Inferior parietal cortex (tissue), 1 donor: ENCODE data around the gene DIS3L2.
"Not testable (repeated sequence)": the region's sequence is repeated elsewhere in the genome, so short reads cannot be mapped to it uniquely, and the experiment has no call there.

Source experiments
- DNase-seq: peaks from one replicate; pipeline ENCODE4 v3.0.0-alpha.2; 2016; ENCODE audit errors: extremely low spot score

DIS3L2 gene

DNA sequence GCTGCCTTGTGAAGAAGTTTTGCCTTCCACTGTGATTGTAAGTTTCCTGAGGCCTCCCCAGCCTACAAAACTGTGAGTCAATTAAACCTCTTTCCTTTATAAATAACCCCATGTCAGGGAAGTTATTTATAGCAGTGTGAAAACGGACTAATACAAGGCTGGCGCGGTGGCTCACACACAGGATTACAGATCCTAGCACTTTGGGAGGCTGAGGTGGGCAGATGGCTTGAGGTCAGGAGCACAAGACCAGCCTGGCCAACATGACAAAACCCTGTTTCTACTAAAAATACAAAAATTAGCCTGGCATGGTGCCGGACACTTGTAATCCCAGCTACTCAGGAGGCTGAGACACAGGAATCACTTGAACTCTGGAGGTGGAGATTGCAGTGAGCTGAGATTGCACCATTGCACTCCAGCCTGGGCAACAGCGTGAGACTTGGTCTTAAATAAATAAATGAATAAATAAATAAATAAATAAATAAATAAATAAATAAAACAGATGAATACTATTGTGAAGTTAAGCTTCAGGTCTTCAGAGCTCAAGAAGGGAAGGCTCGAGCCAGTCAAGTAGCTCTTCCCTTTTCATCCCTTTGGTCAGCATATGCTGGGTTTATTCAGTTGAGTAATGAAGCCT, 154.3 kb downstream of the DIS3L2 start:
- not testable (repeated sequence) for DNase-seq

DNA sequence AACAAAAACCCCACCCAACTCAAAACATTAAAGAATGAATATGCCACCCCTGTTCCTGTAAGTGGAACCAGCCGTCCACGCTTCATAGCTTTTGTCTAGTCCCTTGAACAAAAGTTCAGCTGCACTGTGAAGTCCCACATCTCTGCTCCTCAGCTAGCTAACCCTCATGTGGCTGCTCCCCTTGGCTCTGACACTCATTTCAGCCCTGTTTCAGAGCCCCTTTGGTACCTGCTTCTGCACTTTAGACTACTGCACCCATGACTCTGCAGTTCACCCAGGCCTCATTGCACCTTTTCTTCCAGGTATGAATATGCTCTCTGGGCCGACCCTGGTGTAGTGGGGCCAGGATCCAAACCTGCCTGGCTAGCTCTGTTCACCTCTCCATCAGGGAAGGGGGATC, 155.3 kb downstream of the DIS3L2 start:
- DNase-seq: no peak

DNA sequence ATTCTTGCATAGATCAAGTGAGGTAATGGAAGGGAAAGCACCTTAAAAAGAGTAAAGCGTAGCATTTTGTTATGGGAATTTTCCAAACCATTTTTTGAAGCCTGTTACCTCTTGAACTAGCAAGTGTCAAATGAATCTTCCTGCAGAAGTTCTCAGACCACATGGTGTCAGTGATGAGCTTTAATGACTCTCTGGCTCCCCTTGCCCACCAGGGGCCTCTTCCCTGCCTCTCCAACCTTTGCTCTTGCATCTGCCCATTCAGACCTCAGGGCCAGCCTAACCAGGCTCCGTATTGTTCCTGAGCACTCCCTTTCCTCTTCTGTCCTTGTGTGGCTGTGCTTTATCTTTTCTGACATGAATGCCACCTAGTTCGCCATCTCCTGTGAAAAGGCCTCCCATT, 155.9 kb downstream of the DIS3L2 start:
- DNase-seq: no peak

DNA sequence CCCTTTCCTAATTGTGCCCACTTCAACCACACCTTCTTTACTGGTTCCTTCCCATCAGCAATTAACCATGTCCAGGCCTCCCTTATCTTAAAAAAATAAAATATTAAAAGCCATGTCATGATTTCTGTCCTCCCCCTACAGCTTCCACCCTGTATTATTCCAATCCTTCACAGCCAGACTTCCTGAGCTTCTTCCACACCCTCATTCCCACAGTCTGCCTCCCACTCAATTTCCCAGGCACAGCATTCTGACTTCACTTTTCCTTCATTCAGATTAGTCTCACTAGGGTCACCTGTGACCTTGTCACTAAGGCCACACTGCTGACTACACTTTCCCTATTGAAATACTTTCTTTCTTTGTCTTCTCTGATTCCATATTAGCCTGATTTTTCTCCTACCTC, 159.4 kb downstream of the DIS3L2 start:
- DNase-seq: no peak

- DNase-seq: no peak
Observed at GRCh38 chr2:232124309-232124708, 162.8 kb downstream of the DIS3L2 start.

DNA sequence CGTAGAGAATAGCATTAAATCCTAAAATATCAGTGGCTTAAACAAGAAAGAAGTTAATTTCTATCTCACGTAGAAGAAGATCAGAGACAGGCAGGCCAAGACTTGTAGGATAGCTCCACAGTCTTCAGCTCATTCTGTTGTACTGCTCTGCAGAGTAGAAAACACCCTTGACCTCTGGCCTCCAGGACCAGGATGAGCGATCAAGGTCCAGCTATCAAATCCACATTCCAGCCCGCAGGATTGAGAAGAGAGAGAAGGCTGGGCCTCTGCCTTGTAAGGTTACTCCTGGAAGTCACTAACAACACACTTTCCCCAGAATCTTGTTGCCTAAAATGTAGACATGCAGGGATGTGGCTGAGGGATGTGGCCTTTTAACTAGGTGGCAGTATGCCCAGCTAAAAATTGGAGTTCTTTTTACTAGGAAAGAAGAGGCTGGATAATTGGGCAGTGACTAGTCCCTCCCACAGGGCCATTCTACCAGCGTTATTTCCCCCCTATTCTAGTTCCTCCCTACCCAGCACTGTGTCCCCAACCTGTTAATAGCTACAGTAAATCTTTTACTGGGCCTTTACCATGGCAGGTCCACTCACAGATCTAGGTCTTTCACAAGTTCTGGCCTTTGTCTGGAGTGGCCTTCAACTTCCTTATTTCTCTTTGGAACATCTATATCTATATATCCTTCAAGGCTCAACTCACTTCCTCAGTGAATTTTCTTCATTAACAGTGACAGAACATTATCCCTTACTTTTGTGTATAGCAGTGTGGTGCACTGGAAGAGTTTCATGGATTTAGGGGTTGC, 165.0 kb downstream of the DIS3L2 start:
- DNase-seq: no peak

DNA sequence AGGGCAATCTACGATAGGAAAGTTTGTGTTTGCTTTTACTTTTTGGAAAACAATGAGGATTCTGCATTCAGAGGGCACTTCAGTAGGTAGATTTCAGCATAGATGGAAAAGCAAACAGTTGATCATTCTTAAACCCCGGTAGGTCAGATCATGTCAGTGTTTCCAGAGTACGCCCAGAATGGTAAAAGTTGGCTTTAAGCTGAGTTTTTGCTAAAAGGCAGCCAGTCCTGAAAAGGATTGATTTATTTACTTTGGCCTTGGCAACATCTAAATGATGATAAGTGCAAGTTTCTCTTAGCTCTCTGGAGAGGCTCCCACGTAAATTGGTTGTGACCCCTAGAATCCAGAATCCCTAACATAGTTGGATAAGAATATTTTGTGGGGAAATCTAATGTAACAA, 168.0 kb downstream of the DIS3L2 start:
- DNase-seq: no peak

DNA sequence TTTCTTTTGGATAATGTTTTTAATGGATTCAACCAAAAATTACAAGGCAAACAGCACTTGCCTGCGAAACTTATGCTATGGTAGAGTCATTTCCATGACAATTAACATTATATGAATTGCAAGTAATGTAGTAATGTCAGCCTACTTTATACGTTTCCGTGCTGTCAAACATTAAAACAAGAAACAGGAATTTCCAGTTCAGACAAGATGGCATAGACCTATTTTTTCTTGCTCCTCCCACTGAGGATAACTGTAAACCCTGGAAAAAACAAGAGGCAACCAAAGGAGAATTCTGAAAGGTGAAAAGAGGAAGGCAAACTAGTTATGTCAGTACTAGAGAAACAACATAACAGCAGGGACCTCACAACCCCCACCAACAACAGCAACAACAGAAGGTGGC, 170.7 kb downstream of the DIS3L2 start:
- no peak for DNase-seq

GRCh38 chr2:232133078-232133477, 171.6 kb downstream of the DIS3L2 start:
- no peak for DNase-seq

DNA sequence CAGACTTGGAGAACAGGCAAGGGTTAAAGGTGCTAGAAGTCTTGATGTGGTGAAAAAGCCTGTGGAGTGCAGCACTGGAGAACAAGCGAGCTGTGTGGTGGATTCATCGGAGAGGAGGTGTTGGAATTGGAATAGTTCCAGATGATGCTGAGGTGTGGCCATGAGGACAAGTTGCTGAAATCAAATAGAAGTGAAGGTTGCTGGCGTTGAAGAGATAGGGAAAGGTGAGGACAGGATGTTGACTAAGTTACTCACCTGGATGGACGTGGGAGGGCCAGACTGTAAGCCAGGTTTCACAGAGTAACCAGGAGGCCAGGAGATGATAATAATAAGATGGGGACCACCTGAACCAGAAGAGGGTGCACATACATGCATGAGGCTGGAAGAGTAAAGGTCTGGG, 173.4 kb downstream of the DIS3L2 start:
- DNase-seq: no peak

GRCh38 chr2:232137356-232138147, 176.0 kb downstream of the DIS3L2 start:
- no peak for DNase-seq

DNA sequence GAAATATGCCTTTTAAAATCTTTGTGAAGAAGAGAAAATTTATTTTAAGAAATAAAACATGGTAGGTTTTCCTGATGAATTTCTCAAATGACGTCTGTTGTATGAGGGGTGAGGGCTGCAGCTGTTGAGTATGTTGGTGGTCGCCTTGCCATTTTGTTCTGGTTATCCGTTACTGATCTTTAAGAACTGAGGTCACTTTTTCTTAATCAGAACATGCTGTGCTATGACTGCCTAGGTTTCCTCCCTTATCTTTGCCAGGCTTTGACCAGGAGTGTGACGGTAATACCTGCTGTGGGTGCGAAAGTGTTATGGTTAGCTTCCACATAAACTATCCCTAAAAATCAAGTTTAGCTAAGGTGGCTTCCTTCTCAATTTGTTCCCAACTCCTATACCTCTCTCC, 176.9 kb downstream of the DIS3L2 start:
- no peak for DNase-seq

- no peak for DNase-seq
Observed at GRCh38 chr2:232139171-232139594, 177.7 kb downstream of the DIS3L2 start.

DNA sequence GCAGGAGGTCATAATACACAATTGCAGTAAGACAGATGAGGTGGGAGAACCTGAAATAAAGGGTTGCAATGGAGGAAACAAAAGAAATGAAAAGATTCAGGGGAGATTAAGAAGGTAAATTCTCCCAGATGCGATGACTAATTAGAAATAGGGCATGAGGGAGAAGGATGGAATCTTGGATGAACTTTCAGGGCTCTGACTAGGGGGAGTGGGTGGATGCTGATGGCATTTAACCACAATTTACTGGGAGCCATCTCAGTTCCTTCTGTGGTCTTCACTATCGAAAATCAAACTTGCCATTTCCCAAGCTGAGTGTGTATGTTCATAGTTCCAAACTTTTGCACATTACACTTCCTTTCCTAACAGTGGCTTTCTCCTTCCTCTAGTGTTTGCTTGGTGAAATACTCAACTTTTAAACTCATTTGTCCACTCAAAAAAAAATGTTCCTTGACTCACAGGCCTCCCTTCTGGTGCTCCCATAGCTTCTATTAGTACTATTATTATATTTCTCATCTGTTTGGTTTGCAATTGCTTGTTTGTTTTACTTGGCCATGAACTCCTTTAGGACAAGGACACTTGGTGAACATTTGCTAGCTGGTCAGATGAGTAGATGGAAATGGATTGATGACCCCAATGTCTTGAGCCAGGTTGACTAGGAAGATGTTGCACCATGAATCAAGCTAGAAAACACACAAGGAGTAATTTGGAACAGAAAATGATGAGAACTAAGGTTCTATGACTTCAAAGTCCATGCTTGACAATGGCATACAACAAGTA, 178.5 kb downstream of the DIS3L2 start:
- no peak for DNase-seq

DNA sequence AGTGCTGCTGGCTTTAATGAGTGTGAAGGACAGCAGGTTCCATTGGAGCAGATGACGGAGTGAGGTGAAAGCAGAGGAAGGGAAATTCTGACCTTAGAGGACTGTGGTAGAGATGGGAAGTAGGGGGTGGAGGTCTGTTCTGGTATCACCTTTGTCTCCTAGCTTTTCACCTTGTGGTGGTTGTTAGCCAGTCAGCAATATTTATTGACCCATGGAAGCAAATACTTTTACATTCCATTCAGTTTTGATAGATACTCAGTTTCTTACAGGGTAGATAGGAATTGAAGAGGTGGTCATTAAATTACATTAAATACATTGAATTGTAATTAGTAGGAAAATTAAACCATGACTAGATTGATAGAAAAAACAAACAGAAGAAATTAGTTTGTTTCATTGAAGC, 180.1 kb downstream of the DIS3L2 start:
- no peak for DNase-seq

- DNase-seq: peak; percentile 63
Observed at GRCh38 chr2:232142049-232142448, 180.5 kb downstream of the DIS3L2 start.

GRCh38 chr2:232142502-232142901, 181.0 kb downstream of the DIS3L2 start:
- no peak for DNase-seq

GRCh38 chr2:232146294-232146693, 184.8 kb downstream of the DIS3L2 start:
- DNase-seq: no peak

GRCh38 chr2:232147440-232148077, 186.0 kb downstream of the DIS3L2 start:
- no peak for DNase-seq

DNA sequence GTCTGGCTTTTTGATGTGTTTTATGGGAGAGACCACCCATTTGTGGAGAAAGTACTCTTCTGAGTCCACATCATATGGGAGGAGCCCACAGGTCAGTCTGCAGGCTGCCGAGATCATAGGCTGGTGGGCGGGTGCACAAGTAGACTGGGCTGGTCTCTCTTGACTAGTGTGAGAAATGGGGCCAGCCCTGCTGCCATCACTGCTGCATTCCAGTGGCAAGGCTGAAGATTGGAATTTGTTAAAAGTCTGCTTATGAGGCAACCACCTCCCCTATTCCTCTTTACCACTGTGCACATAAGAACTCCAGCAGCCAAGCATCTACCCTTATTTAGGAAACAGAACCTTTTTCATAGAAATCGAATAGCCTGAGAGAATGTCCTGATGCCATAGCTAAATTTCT, 200.7 kb downstream of the DIS3L2 start:
- no peak for DNase-seq

- DNase-seq: no peak
Observed at GRCh38 chr2:232170396-232170795, 208.9 kb downstream of the DIS3L2 start.
